IMR-90 (cell line): ENCODE data around the gene EFS. TPM values are rescaled to one million over a fixed set of nuclear protein-coding genes. Genes with fewer than 3 reads are reported as not detected.

Source experiments
- ATAC-seq: fragments of 200-7000 bp; cut with Tn5 transposase; 2 replicates; pipeline ENCODE4 v1.9.1; 2020; ENCODE audit warnings: low read depth, mild to moderate bottlenecking, moderate library complexity
- BruUV-seq: library from RNA; stranded (reverse); fragments of 400-500 nt; replicated peaks from 2 replicates; lab custom pipeline; 2021; lab: Mats Ljungman, UMichigan
- CTCF ChIA-PET: fragments of 300-600 bp; formaldehyde crosslinking; extraction: SDS; loops from one replicate; lab custom pipeline; 2021; ENCODE audit warnings: antibody characterized with exemption; lab: Yijun Ruan, JAX
- POLR2A ChIA-PET: fragments of 300-600 bp; sonication (Branson Sonifier 250); formaldehyde crosslinking; loops from one replicate; lab custom pipeline; 2022; ENCODE audit warnings: antibody characterized with exemption; ENCODE audit not compliant: unreplicated experiment; lab: Charles Lee
- DNase-seq: peaks from one replicate; pipeline ENCODE4 v3.0.0; 2013
- H2AFZ ChIP-seq: replicated peaks from 2 replicates; pipeline ENCODE3; 2013; ENCODE audit warnings: low read length, mild to moderate bottlenecking; ENCODE audit not compliant: poor library complexity
- H2AK5ac ChIP-seq: 2 replicates; pipeline ENCODE4 v1.6.1; 2013; ENCODE audit warnings: low read depth, low read length, inconsistent platforms
- H2AK9ac ChIP-seq: replicated peaks from 2 replicates; pipeline ENCODE3; 2013; ENCODE audit warnings: mild to moderate bottlenecking, low read depth, low read length, moderate library complexity; ENCODE audit not compliant: poor library complexity
- H2BK120ac ChIP-seq: 2 replicates; pipeline ENCODE4 v1.6.1; 2013; ENCODE audit warnings: low read depth, low read length, inconsistent platforms
- H2BK15ac ChIP-seq: 3 replicates; pipeline ENCODE4 v1.6.1; 2013; ENCODE audit warnings: low read depth, low read length, inconsistent platforms
- H2BK20ac ChIP-seq: 2 replicates; pipeline ENCODE4 v1.6.1; 2013; ENCODE audit warnings: low read depth, mild to moderate bottlenecking, inconsistent platforms, low read length, moderate library complexity
- H2BK5ac ChIP-seq: 2 replicates; pipeline ENCODE4 v1.6.1; 2013; ENCODE audit warnings: mild to moderate bottlenecking, low read depth, low read length, inconsistent platforms; ENCODE audit not compliant: poor library complexity, severe bottlenecking
- H3K14ac ChIP-seq: replicated peaks from 2 replicates; pipeline ENCODE4 v1.6.1; 2013; ENCODE audit warnings: low read depth, low read length, inconsistent platforms
- H3K18ac ChIP-seq: 2 replicates; pipeline ENCODE4 v1.6.1; 2013; ENCODE audit warnings: low read depth, low read length, control low read depth
- H3K23ac ChIP-seq: 2 replicates; pipeline ENCODE4 v1.6.1; 2013; ENCODE audit warnings: low read depth, low read length, inconsistent platforms
- H3K27ac ChIP-seq: 2 replicates; pipeline ENCODE4 v1.5.1; 2013; ENCODE audit warnings: mild to moderate bottlenecking, control low read depth, low read length; ENCODE audit not compliant: insufficient read depth
- H3K27me3 ChIP-seq: 2 replicates; pipeline ENCODE4 v1.6.1; 2013; ENCODE audit warnings: low read length; ENCODE audit not compliant: control insufficient read depth, insufficient read depth
- H3K36me3 ChIP-seq: 2 replicates; pipeline ENCODE4 v1.6.1; 2013; ENCODE audit warnings: low read length, mixed read lengths; ENCODE audit not compliant: control insufficient read depth, insufficient read depth
- H3K4ac ChIP-seq: 2 replicates; pipeline ENCODE4 v1.6.1; 2013; ENCODE audit warnings: low read depth, low read length, inconsistent platforms
- H3K4me1 ChIP-seq: 2 replicates; pipeline ENCODE4 v1.6.1; 2013; ENCODE audit warnings: low read length, mixed read lengths; ENCODE audit not compliant: control insufficient read depth, insufficient read depth
- H3K4me2 ChIP-seq: 2 replicates; pipeline ENCODE4 v1.6.1; 2013; ENCODE audit warnings: low read depth, mild to moderate bottlenecking, control low read depth, low read length, moderate library complexity
- H3K4me3 ChIP-seq: 2 replicates; pipeline ENCODE4 v1.5.1; 2013; ENCODE audit warnings: low read depth, mild to moderate bottlenecking, control low read depth, low read length, moderate library complexity; ENCODE audit not compliant: insufficient read depth
- H3K56ac ChIP-seq: 2 replicates; pipeline ENCODE4 v1.6.1; 2013; ENCODE audit warnings: low read length, inconsistent platforms; ENCODE audit not compliant: insufficient read depth; ENCODE audit errors: extremely low read depth
- H3K79me1 ChIP-seq, 2 experiments: 2 replicates each; pipeline ENCODE4 v1.6.1; 2013; ENCODE audit warnings: low read length in 2 of 2, inconsistent platforms in 1 of 2, low read depth in 1 of 2
- H3K9ac ChIP-seq: 2 replicates; pipeline ENCODE4 v1.6.1; 2013; ENCODE audit warnings: low read depth, low read length, control low read depth
- H3K9me1 ChIP-seq: 2 replicates; pipeline ENCODE4 v1.6.1; 2013; ENCODE audit warnings: low read length, inconsistent platforms; ENCODE audit not compliant: insufficient read depth
- H3K9me3 ChIP-seq: 2 replicates; pipeline ENCODE4 v1.6.1; 2013; ENCODE audit warnings: low read length; ENCODE audit not compliant: control insufficient read depth, insufficient read depth
- H4K20me1 ChIP-seq: 2 replicates; pipeline ENCODE4 v1.6.1; 2013; ENCODE audit warnings: low read length, inconsistent platforms; ENCODE audit not compliant: insufficient read depth
- H4K5ac ChIP-seq: 2 replicates; pipeline ENCODE4 v1.6.1; 2013; ENCODE audit warnings: mild to moderate bottlenecking, low read depth, low read length, control low read depth
- H4K8ac ChIP-seq, 2 experiments: 2 replicates each; pipeline ENCODE4 v1.6.1; 2013; ENCODE audit warnings: low read depth in 2 of 2, low read length in 2 of 2, control low read depth in 1 of 2, inconsistent platforms in 1 of 2
- H4K91ac ChIP-seq: 2 replicates; pipeline ENCODE4 v1.6.1; 2013; ENCODE audit warnings: low read depth, low read length, inconsistent platforms; ENCODE audit not compliant: insufficient read depth
- POLR2A ChIP-seq: IDR thresholded peaks from 2 replicates; pipeline ENCODE4 v1.6.1; 2012; ENCODE audit warnings: mild to moderate bottlenecking, low read depth, low read length
- RCOR1 ChIP-seq: IDR thresholded peaks from 2 replicates; pipeline ENCODE4 v1.6.1; 2012; ENCODE audit warnings: mild to moderate bottlenecking, low read length, improper control_type of control experiment; ENCODE audit not compliant: insufficient replicate concordance
- WGBS, 2 experiments: methylation state at CpG; one replicate each; pipeline versions ENCODE4 v1.1.5 to v1.1.7; 2013; ENCODE audit warnings: missing lambda C conversion rate in 2 of 2; ENCODE audit not compliant: insufficient read length in 1 of 2; ENCODE audit errors: extremely low coverage in 2 of 2; 5-methylcytosine and 5-hydroxymethylcytosine counted together
- dilution Hi-C: fragments of 300-500 bp; cut with HindIII; formaldehyde crosslinking; loops from one replicate; pipeline ENCODE4 v1.14.3; 2018; ENCODE audit warnings: low sequenced_read_pairs; ENCODE audit not compliant: unreplicated experiment
- in situ Hi-C: fragments of 300-500 bp; cut with MboI; formaldehyde crosslinking; loops from 3 replicates; pipeline ENCODE4 v1.14.3; 2019; ENCODE audit warnings: low sequenced_read_pairs, inconsistent platforms, mixed read lengths
- intact Hi-C: fragments of 100-400 bp; cut with micrococcal nuclease; formaldehyde crosslinking; loops from 2 replicates; pipeline ENCODE4 v1.10.0; 2022
- polyA plus RNA-seq, 3 experiments: library from polyadenylated mRNA; depleted of rRNA; stranded (reverse); fragments of >200 nt; gene quantifications; 2 replicates each; pipeline ENCODE4 v1.2.3, GENCODE V29; 2012; ENCODE audit warnings: low replicate concordance in 1 of 3
- total RNA-seq: library from RNA; depleted of rRNA; stranded (reverse); fragments of >200 nt; gene quantifications from 2 replicates; pipeline ENCODE4 v1.2.3, GENCODE V29; 2012
- TF ChIP-seq, protein P1 (sequence below): conservative IDR thresholded peaks from 2 replicates; pipeline ENCODE4 v1.5.1; 2012; ENCODE audit warnings: mild to moderate bottlenecking, low read depth, low read length, improper control_type of control experiment
- TF ChIP-seq, protein P2 (sequence below): fragments of 150-350 bp; IDR thresholded peaks from 2 replicates; pipeline ENCODE4 v1.6.1; 2016; ENCODE audit warnings: low read depth, mild to moderate bottlenecking, low read length, moderate library complexity, borderline replicate concordance

The EFS gene
- total and polyA plus RNA-seq, 2 of the 4 experiments (the other 2 are of a cell fraction), result 2.2 to 11.6 TPM

DNA sequence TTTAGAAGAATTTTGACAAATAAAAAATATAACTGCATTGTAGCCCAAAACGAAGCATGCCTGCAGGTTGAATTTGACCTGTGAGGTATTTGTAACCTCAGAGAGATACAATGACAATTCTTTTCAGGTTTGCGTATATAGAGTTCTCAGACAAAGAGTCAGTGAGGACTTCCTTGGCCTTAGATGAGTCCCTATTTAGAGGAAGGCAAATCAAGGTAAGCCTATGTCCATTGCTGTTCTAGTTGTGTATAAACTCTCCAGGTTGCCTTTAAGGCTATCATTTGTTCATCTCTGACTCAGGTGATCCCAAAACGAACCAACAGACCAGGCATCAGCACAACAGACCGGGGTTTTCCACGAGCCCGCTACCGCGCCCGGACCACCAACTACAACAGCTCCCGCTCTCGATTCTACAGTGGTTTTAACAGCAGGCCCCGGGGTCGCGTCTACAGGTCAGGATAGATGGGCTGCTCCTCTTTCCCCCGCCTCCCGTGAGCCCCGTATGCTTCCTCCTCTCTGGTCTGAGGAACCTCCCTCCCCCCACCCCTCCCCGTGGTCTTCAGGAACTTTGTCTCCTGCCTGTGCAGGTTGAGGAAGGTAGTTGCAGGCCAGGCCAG is 41.0 kb downstream of the EFS start:
- POLR2A ChIA-PET, result no interaction called here
- 98% methylated on average over 9 of the region's 18 CpGs; no CpG with 5 or more reads in 1 of the 2 experiments for WGBS, 2 experiments
- Histone ChIP-seq H4K8ac (no peak overlapping the region), H3K4me1 (peaks cover 6% of the 10 kb centered on the region; the same call in 1 of the 2 replicates), H3K9ac (no peak overlapping the region), H3K36me3 (peaks cover 27% of the 10 kb centered on the region), H3K56ac (no peak overlapping the region), H3K23ac (no peak overlapping the region), H3K27me3 (no peaks in the 10 kb centered on the region), H3K9me1 (no peaks in the 10 kb centered on the region), H2BK15ac (no peak overlapping the region), H3K4me2 (no peak overlapping the region), H3K79me1 (peaks cover 18 to 39% of the 10 kb centered on the region in 2 experiments), H2BK5ac (no peak overlapping the region), H2AK5ac (no peak overlapping the region), H3K27ac (no peak overlapping the region), H3K4ac (no peak overlapping the region), H3K4me3 (no peak overlapping the region), H2BK120ac (no peak overlapping the region), H4K5ac (no peak overlapping the region), H2AFZ (no peak overlapping the region), H3K14ac (no peak overlapping the region), H3K9me3 (no peaks in the 10 kb centered on the region), H4K20me1 (peaks cover 16% of the 10 kb centered on the region; the same call in 1 of the 2 replicates), H2AK9ac (no peak overlapping the region), H4K91ac (no peak overlapping the region), H2BK20ac (no peak overlapping the region), H3K18ac (no peak overlapping the region)
- in situ Hi-C loops (loop anchor here (10.0 to 25.0 kb wide), 5 partner anchors 51 to 1113 kb away; partner anchors contain the start of genes CBLN3, CMTM5, EMC9 and FITM1), dilution Hi-C loops (no loop called here), intact Hi-C loops (no loop called here)
- no TSS peak for BruUV-seq
- no peak for ATAC-seq
- DNase-seq, result no peak
- CTCF ChIA-PET, result interaction anchor here (0.9 kb wide), 1 partner anchor 140 kb away, joined by 6 read pairs; no protein-coding TSS in a partner anchor
- TF ChIP-seq, protein P1, sequence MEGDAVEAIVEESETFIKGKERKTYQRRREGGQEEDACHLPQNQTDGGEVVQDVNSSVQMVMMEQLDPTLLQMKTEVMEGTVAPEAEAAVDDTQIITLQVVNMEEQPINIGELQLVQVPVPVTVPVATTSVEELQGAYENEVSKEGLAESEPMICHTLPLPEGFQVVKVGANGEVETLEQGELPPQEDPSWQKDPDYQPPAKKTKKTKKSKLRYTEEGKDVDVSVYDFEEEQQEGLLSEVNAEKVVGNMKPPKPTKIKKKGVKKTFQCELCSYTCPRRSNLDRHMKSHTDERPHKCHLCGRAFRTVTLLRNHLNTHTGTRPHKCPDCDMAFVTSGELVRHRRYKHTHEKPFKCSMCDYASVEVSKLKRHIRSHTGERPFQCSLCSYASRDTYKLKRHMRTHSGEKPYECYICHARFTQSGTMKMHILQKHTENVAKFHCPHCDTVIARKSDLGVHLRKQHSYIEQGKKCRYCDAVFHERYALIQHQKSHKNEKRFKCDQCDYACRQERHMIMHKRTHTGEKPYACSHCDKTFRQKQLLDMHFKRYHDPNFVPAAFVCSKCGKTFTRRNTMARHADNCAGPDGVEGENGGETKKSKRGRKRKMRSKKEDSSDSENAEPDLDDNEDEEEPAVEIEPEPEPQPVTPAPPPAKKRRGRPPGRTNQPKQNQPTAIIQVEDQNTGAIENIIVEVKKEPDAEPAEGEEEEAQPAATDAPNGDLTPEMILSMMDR, result no peak
- TF ChIP-seq POLR2A (no peak), RCOR1 (no peak)
- TF ChIP-seq, protein P2, sequence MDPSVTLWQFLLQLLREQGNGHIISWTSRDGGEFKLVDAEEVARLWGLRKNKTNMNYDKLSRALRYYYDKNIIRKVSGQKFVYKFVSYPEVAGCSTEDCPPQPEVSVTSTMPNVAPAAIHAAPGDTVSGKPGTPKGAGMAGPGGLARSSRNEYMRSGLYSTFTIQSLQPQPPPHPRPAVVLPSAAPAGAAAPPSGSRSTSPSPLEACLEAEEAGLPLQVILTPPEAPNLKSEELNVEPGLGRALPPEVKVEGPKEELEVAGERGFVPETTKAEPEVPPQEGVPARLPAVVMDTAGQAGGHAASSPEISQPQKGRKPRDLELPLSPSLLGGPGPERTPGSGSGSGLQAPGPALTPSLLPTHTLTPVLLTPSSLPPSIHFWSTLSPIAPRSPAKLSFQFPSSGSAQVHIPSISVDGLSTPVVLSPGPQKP, result no peak
